ENCODE results near the gene STK35. TPM values are rescaled to one million over a fixed set of nuclear protein-coding genes. Genes with fewer than 3 reads are reported as not detected.

The STK35 gene
- total and polyA plus RNA-seq, 4 donors: 1.6 to 13.8 (median 7.8) TPM

DNA sequence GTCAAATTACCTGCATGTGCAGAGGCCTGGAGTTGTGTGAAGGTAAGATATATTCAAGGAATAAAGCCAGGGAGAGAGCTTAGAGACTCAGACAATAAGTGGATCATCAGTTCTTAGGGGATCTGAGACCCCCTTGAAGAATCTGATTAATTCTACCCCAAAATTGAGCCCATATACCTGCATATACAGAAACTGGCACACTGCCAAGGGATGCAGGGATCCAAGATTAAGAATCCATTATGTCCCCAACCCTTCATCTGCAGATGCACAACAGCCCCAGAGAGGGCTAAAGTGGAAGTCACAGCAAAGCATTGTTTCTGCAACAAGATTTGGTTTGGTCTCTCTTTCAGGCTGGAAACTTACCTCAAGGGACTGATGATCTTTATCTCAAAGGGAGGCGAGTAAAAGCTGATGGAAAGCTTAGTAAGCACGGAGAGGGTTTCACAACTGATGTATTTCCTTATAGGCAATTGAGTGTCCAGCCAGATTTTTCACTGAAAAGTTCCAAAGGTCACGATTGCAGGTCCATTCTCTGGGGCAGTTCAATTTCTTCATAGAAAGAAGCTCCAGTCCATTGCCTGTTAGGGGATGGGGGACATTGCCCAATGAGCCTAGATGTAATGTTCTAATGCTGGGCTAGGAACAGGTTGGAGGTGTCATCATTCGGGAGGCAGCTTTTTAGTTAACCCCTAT, 20.9 kb upstream of the STK35 start:
- intact Hi-C loops (cut with DNase I): no loop called here
- WGBS, 2 donors: 63 to 67% methylated on average over 4 of the region's 4 CpGs

GRCh38 chr20:2084703-2085102, 16.9 kb upstream of the STK35 start:
- no peak for ATAC-seq (ENCODE audit: low FRiP score)
- Histone ChIP-seq H3K4me3 (ENCODE audit: low read length in 2 of 2) (no peak overlapping the region), H3K36me3 (ENCODE audit: control insufficient read depth in 1 of 2, insufficient read depth in 2 of 2, low read length in 1 of 2) (no peaks in the 10 kb centered on the region), H3K4me1 (ENCODE audit: control insufficient read depth in 1 of 2, insufficient read depth in 2 of 2, low read length in 2 of 2) (no peaks in the 10 kb centered on the region), H3K9me3 (ENCODE audit: control insufficient read depth, low read length) (peaks cover 4% of the 10 kb centered on the region), H3K27ac (ENCODE audit: low read depth in 1 of 2, low read length in 2 of 2) (no peak overlapping the region), H3K27me3 (ENCODE audit: control insufficient read depth in 1 of 2, insufficient read depth in 2 of 2, low read length in 1 of 2) (no peaks in the 10 kb centered on the region)
- DNase-seq: no peak
- intact Hi-C loops (cut with DNase I): no loop called here
- WGBS, 2 donors: 46 to 60% methylated on average over 5 of the region's 5 CpGs

More for the DNA sequence above, 20.9 kb upstream of the STK35 start:
- Histone ChIP-seq H3K9me3 (ENCODE audit: control insufficient read depth, low read length) (peaks cover 6% of the 10 kb centered on the region), H3K36me3 (ENCODE audit: control insufficient read depth in 1 of 2, insufficient read depth in 2 of 2, low read length in 1 of 2) (no peaks in the 10 kb centered on the region), H3K4me1 (ENCODE audit: control insufficient read depth in 1 of 2, insufficient read depth in 2 of 2, low read length in 2 of 2) (no peaks in the 10 kb centered on the region), H3K4me3 (ENCODE audit: low read length in 2 of 2) (no peak overlapping the region), H3K27me3 (ENCODE audit: control insufficient read depth in 1 of 2, insufficient read depth in 2 of 2, low read length in 1 of 2) (no peaks in the 10 kb centered on the region), H3K27ac (ENCODE audit: low read depth in 1 of 2, low read length in 2 of 2) (no peak overlapping the region)
- DNase-seq (no peak), ATAC-seq (ENCODE audit: low FRiP score) (no peak)

- DNase-seq: no peak
- ATAC-seq (ENCODE audit: low FRiP score): no peak
- no peaks in the 10 kb centered on the region for H3K4me1 ChIP-seq (ENCODE audit: control insufficient read depth in 1 of 2, insufficient read depth in 2 of 2, low read length in 2 of 2)
- no peak overlapping the region for H3K27ac ChIP-seq (ENCODE audit: low read depth in 1 of 2, low read length in 2 of 2)
- no peak overlapping the region for H3K4me3 ChIP-seq (ENCODE audit: low read length in 2 of 2)
- intact Hi-C loops (cut with DNase I): no loop called here
- H3K9me3 ChIP-seq (ENCODE audit: control insufficient read depth, low read length): no peaks in the 10 kb centered on the region
- WGBS, 2 donors: 32 to 37% methylated on average over 11 of the region's 11 CpGs
- no peaks in the 10 kb centered on the region for H3K36me3 ChIP-seq (ENCODE audit: control insufficient read depth in 1 of 2, insufficient read depth in 2 of 2, low read length in 1 of 2)
- no peaks in the 10 kb centered on the region for H3K27me3 ChIP-seq (ENCODE audit: control insufficient read depth in 1 of 2, insufficient read depth in 2 of 2, low read length in 1 of 2)
Observed at GRCh38 chr20:2086177-2086979, 15.2 kb upstream of the STK35 start.

DNA sequence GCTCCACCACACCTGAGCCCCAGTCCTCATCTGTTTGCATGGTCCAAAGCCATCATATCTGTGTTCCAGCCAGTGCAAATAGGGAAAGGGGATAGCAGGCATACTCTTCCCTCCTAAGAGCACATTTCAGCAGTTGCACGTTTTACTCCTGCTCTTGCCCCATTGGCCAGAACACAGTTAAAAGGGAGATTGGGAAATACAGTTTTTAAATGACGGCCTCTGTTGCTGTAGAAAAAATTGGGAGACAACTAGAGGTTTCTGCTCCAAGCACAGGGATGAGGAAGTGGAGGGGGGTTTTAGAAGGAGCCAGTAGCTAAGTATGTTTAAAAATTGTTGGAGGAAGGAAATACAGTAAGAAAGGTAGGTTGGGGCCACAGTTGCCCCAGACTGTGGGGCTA, 14.6 kb upstream of the STK35 start:
- H3K27ac ChIP-seq (ENCODE audit: low read depth in 1 of 2, low read length in 2 of 2): no peak overlapping the region
- intact Hi-C loops (cut with DNase I): no loop called here
- WGBS, 2 donors: 58 to 65% methylated on average over 2 of the region's 2 CpGs
- no peak for DNase-seq
- H3K4me1 ChIP-seq (ENCODE audit: control insufficient read depth in 1 of 2, insufficient read depth in 2 of 2, low read length in 2 of 2): no peaks in the 10 kb centered on the region
- ATAC-seq (ENCODE audit: low FRiP score): no peak
- no peaks in the 10 kb centered on the region for H3K9me3 ChIP-seq (ENCODE audit: control insufficient read depth, low read length)
- no peak overlapping the region for H3K4me3 ChIP-seq (ENCODE audit: low read length in 2 of 2)
- no peaks in the 10 kb centered on the region for H3K36me3 ChIP-seq (ENCODE audit: control insufficient read depth in 1 of 2, insufficient read depth in 2 of 2, low read length in 1 of 2)
- H3K27me3 ChIP-seq (ENCODE audit: control insufficient read depth in 1 of 2, insufficient read depth in 2 of 2, low read length in 1 of 2): no peaks in the 10 kb centered on the region

DNA sequence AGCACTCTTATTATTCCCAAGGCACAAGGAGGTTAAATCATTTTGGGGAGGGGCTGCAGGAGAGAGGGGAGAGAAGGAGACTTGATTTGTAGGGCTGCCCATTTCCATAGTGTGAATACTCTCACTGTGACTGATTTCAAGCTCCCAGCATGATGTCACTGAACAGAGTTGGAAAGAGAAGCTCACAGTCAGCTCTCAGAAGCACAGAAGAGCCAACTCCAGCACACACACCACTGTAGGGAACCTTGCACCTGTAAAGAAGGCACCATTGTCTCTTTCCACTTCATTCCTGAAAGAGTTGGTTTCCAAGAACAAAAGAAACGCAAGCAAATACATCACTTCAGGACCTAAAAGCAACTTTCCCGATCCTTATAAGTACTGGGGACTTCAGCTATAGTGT, 12.7 kb upstream of the STK35 start:
- WGBS, 2 donors: 20 to 28% methylated on average over 2 of the region's 2 CpGs
- Histone ChIP-seq H3K9me3 (ENCODE audit: control insufficient read depth, low read length) (no peaks in the 10 kb centered on the region), H3K27me3 (ENCODE audit: control insufficient read depth in 1 of 2, insufficient read depth in 2 of 2, low read length in 1 of 2) (no peaks in the 10 kb centered on the region), H3K4me3 (ENCODE audit: low read length in 2 of 2) (no peak overlapping the region), H3K4me1 (ENCODE audit: control insufficient read depth in 1 of 2, insufficient read depth in 2 of 2, low read length in 2 of 2) (no peaks in the 10 kb centered on the region), H3K27ac (ENCODE audit: low read depth in 1 of 2, low read length in 2 of 2) (no peak overlapping the region), H3K36me3 (ENCODE audit: control insufficient read depth in 1 of 2, insufficient read depth in 2 of 2, low read length in 1 of 2) (no peaks in the 10 kb centered on the region)
- no peak for DNase-seq
- intact Hi-C loops (cut with DNase I): no loop called here
- ATAC-seq (ENCODE audit: low FRiP score): no peak

DNA sequence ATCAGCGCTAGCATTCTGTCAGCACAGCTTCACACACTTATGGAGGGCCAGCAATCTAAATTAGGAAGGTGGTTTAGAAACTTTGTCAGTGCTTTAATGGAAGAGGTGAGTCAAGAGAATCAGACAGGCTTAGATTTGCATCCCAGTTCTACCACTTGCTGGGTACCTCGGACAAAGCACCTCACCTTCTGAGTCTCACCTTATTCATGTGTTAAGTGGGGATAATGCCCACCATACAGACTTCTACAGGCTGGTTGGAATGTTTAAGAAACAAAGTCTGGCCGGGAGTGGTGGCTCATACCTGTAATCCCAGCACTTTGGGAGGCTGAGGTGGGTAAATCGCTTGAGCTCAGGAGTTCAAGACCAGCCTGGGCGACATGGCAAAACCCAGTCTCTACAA, 12.2 kb upstream of the STK35 start:
- Histone ChIP-seq H3K9me3 (ENCODE audit: control insufficient read depth, low read length) (no peaks in the 10 kb centered on the region), H3K4me1 (ENCODE audit: control insufficient read depth in 1 of 2, insufficient read depth in 2 of 2, low read length in 2 of 2) (no peaks in the 10 kb centered on the region), H3K36me3 (ENCODE audit: control insufficient read depth in 1 of 2, insufficient read depth in 2 of 2, low read length in 1 of 2) (no peaks in the 10 kb centered on the region), H3K27me3 (ENCODE audit: control insufficient read depth in 1 of 2, insufficient read depth in 2 of 2, low read length in 1 of 2) (no peaks in the 10 kb centered on the region), H3K27ac (ENCODE audit: low read depth in 1 of 2, low read length in 2 of 2) (no peak overlapping the region), H3K4me3 (ENCODE audit: low read length in 2 of 2) (no peak overlapping the region)
- DNase-seq: no peak
- intact Hi-C loops (cut with DNase I): no loop called here
- WGBS, 2 donors: 57 to 61% methylated on average over 5 of the region's 5 CpGs
- no peak for ATAC-seq (ENCODE audit: low FRiP score)

DNA sequence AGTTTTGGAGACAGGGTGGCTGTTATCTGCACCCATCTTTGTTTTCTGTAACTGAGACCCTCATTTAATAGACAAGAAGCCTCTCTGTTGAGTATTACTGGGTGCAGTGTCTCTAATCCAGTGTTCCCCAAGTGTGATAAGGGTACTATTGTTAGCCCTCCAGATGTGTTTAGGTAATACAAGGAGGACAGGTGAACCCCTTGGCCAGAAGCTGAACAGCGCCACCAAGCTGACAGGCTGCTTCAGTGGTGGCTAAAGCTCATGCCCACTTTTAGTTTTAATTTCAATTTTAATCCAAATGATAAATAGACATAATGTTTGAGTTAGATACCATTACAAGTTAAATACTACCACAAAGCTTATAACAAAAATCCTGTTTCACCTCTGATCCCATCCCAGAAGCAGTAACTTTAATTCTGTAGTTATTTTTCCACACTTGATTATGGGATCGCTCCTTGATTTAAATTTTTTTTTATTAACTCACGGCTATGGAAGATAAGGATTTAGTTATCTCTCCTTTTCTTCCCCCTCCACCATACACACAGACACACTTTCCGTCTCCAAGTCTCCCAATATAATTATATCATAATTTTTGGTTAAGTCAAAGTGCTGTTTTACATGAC, 8.4 kb upstream of the STK35 start:
- Histone ChIP-seq H3K4me1 (ENCODE audit: control insufficient read depth in 1 of 2, insufficient read depth in 2 of 2, low read length in 2 of 2) (no peaks in the 10 kb centered on the region), H3K4me3 (ENCODE audit: low read length in 2 of 2) (no peak overlapping the region), H3K27ac (ENCODE audit: low read depth in 1 of 2, low read length in 2 of 2) (no peak overlapping the region), H3K9me3 (ENCODE audit: control insufficient read depth, low read length) (no peaks in the 10 kb centered on the region), H3K27me3 (ENCODE audit: control insufficient read depth in 1 of 2, insufficient read depth in 2 of 2, low read length in 1 of 2) (no peaks in the 10 kb centered on the region), H3K36me3 (ENCODE audit: control insufficient read depth in 1 of 2, insufficient read depth in 2 of 2, low read length in 1 of 2) (no peaks in the 10 kb centered on the region)
- ATAC-seq (ENCODE audit: low FRiP score) (no peak), DNase-seq (no peak)
- 45 to 47% methylated on average over 4 of the region's 4 CpGs for WGBS, 2 donors
- intact Hi-C loops (cut with DNase I): no loop called here

DNA sequence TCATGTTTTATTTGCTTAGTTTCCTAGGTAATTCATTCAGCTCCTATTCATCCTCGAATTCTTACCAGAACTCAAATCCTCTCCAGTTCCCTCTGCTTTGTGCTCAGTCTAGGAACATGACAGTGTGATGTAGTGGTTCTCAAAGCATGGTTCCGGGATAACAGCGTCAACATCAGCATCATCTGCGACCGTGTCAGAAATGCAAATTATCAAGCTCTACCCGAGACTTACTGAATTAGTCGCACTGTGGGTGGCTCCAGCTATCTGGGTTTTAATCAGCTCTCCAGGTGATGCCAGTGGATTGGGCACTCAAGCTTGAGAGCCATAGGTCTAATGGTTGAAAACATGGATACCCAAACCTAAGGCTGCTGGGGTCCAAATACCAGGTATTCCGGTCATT, 7.7 kb upstream of the STK35 start:
- WGBS, 2 donors: 49 to 51% methylated on average over 8 of the region's 8 CpGs
- Histone ChIP-seq H3K4me3 (ENCODE audit: low read length in 2 of 2) (no peak overlapping the region), H3K27ac (ENCODE audit: low read depth in 1 of 2, low read length in 2 of 2) (no peak overlapping the region), H3K36me3 (ENCODE audit: control insufficient read depth in 1 of 2, insufficient read depth in 2 of 2, low read length in 1 of 2) (no peaks in the 10 kb centered on the region), H3K27me3 (ENCODE audit: control insufficient read depth in 1 of 2, insufficient read depth in 2 of 2, low read length in 1 of 2) (no peaks in the 10 kb centered on the region), H3K9me3 (ENCODE audit: control insufficient read depth, low read length) (no peaks in the 10 kb centered on the region), H3K4me1 (ENCODE audit: control insufficient read depth in 1 of 2, insufficient read depth in 2 of 2, low read length in 2 of 2) (no peaks in the 10 kb centered on the region)
- DNase-seq: no peak
- intact Hi-C loops (cut with DNase I): no loop called here
- ATAC-seq (ENCODE audit: low FRiP score): no peak
